ENCODE results near the gene NAV1. TPM values are rescaled to one million over a fixed set of nuclear protein-coding genes. Genes with fewer than 3 reads are reported as not detected.

NAV1 gene
- total RNA-seq, 4 donors from 2014 or later: 22.9 to 49.2 (median 34.2) TPM

GRCh38 chr1:201554789-201555592, 16.1 kb downstream of the NAV1 start:
- DNase-seq (ENCODE audit: low spot score in 2 of 2): no peak
- WGBS, 2 donors: 77 to 84% methylated on average over 7 of the region's 7 CpGs
- Histone ChIP-seq H3K4me1 (peaks cover 0 to 86% (median 33%) of the 10 kb centered on the region in 4 donors), H3K9me3 (no peaks in the 10 kb centered on the region), H3K36me3 (no peaks in the 10 kb centered on the region), H3K27me3 (no peaks in the 10 kb centered on the region), H3K4me3 (no peak overlapping the region), H3K27ac (peak overlapping the region in 3 of 4 donors; percentile 29 to 89 (median 83))
- no peak for TF ChIP-seq POLR2A (IDR thresholded peaks at IDR 0.05)
- TF ChIP-seq CTCF (IDR thresholded peaks at IDR 0.05): no peak
- no peak for TF ChIP-seq EP300 (IDR thresholded peaks at IDR 0.05)

- Histone ChIP-seq H3K4me3 (no peak overlapping the region), H3K4me1 (peaks cover 0 to 92% (median 35%) of the 10 kb centered on the region in 4 donors), H3K27me3 (no peaks in the 10 kb centered on the region), H3K27ac (peak overlapping the region in 3 of 4 donors; percentile 29 to 89 (median 83)), H3K9me3 (no peaks in the 10 kb centered on the region), H3K36me3 (no peaks in the 10 kb centered on the region)
- no peak for DNase-seq (ENCODE audit: low spot score in 2 of 2)
- 75 to 82% methylated on average over 9 of the region's 9 CpGs for WGBS, 2 donors
- TF ChIP-seq CTCF (IDR thresholded peaks at IDR 0.05) (no peak), POLR2A (IDR thresholded peaks at IDR 0.05) (no peak), EP300 (IDR thresholded peaks at IDR 0.05) (peak in 1 of 2 donors; percentile 54)
Measured at GRCh38 chr1:201555593-201555945, 16.6 kb downstream of the NAV1 start.

- peaks cover 0 to 89% (median 36%) of the 10 kb centered on the region in 4 donors for H3K4me1 ChIP-seq
- 25 to 35% methylated on average over 5 of the region's 5 CpGs for whole genome bisulfite sequencing, 2 donors
- no peaks in the 10 kb centered on the region for H3K9me3 ChIP-seq
- peak overlapping the region in 2 of 4 donors; percentile 30 to 71 for H3K27ac ChIP-seq
- no peak for DNase-seq (ENCODE audit: low spot score in 2 of 2)
- H3K27me3 ChIP-seq: no peaks in the 10 kb centered on the region
- no peak overlapping the region for H3K4me3 ChIP-seq
- no peaks in the 10 kb centered on the region for H3K36me3 ChIP-seq
- no peak for TF ChIP-seq POLR2A (IDR thresholded peaks at IDR 0.05)
- TF ChIP-seq EP300 (IDR thresholded peaks at IDR 0.05): no peak
- no peak for TF ChIP-seq CTCF (IDR thresholded peaks at IDR 0.05)
Measured at GRCh38 chr1:201556841-201557571, 18.1 kb downstream of the NAV1 start.

GRCh38 chr1:201557572-201557958, 18.6 kb downstream of the NAV1 start:
- Histone ChIP-seq H3K27ac (peak overlapping the region in 2 of 4 donors; percentile 30 to 71), H3K27me3 (no peaks in the 10 kb centered on the region), H3K9me3 (no peaks in the 10 kb centered on the region), H3K4me1 (peaks cover 0 to 88% (median 36%) of the 10 kb centered on the region in 4 donors), H3K4me3 (no peak overlapping the region), H3K36me3 (no peaks in the 10 kb centered on the region)
- TF ChIP-seq EP300 (IDR thresholded peaks at IDR 0.05): no peak
- TF ChIP-seq CTCF (IDR thresholded peaks at IDR 0.05): no peak
- TF ChIP-seq POLR2A (IDR thresholded peaks at IDR 0.05): no peak
- 30 to 41% methylated on average over 7 of the region's 7 CpGs for WGBS, 2 donors
- no peak for DNase-seq (ENCODE audit: low spot score in 2 of 2)

- H3K27me3 ChIP-seq: no peaks in the 10 kb centered on the region
- no peak overlapping the region for H3K4me3 ChIP-seq
- DNase-seq (ENCODE audit: low spot score in 2 of 2): peak; percentile 55 to 72
- no peak for TF ChIP-seq POLR2A (IDR thresholded peaks at IDR 0.05)
- TF ChIP-seq EP300 (IDR thresholded peaks at IDR 0.05): peak in 1 of 2 donors; percentile 49
- TF ChIP-seq CTCF (IDR thresholded peaks at IDR 0.05): peak; percentile 92 to 98 (median 96)
- H3K9me3 ChIP-seq: no peaks in the 10 kb centered on the region
- peak overlapping the region in 2 of 4 donors; percentile 30 to 70 for H3K27ac ChIP-seq
- WGBS, 2 donors: 8 to 9% methylated on average over 12 to 13 of the region's 13 CpGs
- no peaks in the 10 kb centered on the region for H3K36me3 ChIP-seq
- peaks cover 0 to 87% (median 29%) of the 10 kb centered on the region in 4 donors for H3K4me1 ChIP-seq
Measured at GRCh38 chr1:201559679-201560162, 20.8 kb downstream of the NAV1 start.
